ENCODE data around the gene CCDC6. TPM values are rescaled to one million over a fixed set of nuclear protein-coding genes. Genes with fewer than 3 reads are reported as not detected.

The CCDC6 gene
- total RNA-seq, 1 donor from 2014 or later, result 23.4 TPM

- no peak overlapping the region for H3K4me3 ChIP-seq (ENCODE audit: low read depth, low read length)
- no peak for DNase-seq (ENCODE audit: low read depth)
- TF ChIP-seq CTCF (conservative IDR thresholded peaks at IDR 0.05; ENCODE audit: low read depth, low read length), result no peak
These were observed 59.0 kb downstream of the CCDC6 start for GRCh38 chr10:59847326-59847725.

- DNase-seq (ENCODE audit: low read depth), result no peak
- TF ChIP-seq CTCF (conservative IDR thresholded peaks at IDR 0.05; ENCODE audit: low read depth, low read length), result no peak
- H3K4me3 ChIP-seq (ENCODE audit: low read depth, low read length), result no peak overlapping the region
These were observed 61.9 kb downstream of the CCDC6 start for GRCh38 chr10:59844436-59844835.

GRCh38 chr10:59843748-59844147, 62.6 kb downstream of the CCDC6 start:
- no peak overlapping the region for H3K4me3 ChIP-seq (ENCODE audit: low read depth, low read length)
- TF ChIP-seq CTCF (conservative IDR thresholded peaks at IDR 0.05; ENCODE audit: low read depth, low read length), result no peak
- DNase-seq (ENCODE audit: low read depth), result no peak

GRCh38 chr10:59839576-59839975, 66.8 kb downstream of the CCDC6 start:
- no peak for DNase-seq (ENCODE audit: low read depth)
- no peak for TF ChIP-seq CTCF (conservative IDR thresholded peaks at IDR 0.05; ENCODE audit: low read depth, low read length)

GRCh38 chr10:59838085-59838789, 68.1 kb downstream of the CCDC6 start:
- TF ChIP-seq CTCF (conservative IDR thresholded peaks at IDR 0.05; ENCODE audit: low read depth, low read length), result no peak
- no peak overlapping the region for H3K4me3 ChIP-seq (ENCODE audit: low read depth, low read length)
- DNase-seq (ENCODE audit: low read depth), result no peak

More at GRCh38 chr10:59839576-59839975, 66.8 kb downstream of the CCDC6 start:
- H3K4me3 ChIP-seq (ENCODE audit: low read depth, low read length), result no peak overlapping the region

GRCh38 chr10:59833810-59834209, 72.5 kb downstream of the CCDC6 start:
- DNase-seq (ENCODE audit: low read depth), result no peak
- no peak overlapping the region for H3K4me3 ChIP-seq (ENCODE audit: low read depth, low read length)
- TF ChIP-seq CTCF (conservative IDR thresholded peaks at IDR 0.05; ENCODE audit: low read depth, low read length), result no peak

- no peak for DNase-seq (ENCODE audit: low read depth)
- TF ChIP-seq CTCF (conservative IDR thresholded peaks at IDR 0.05; ENCODE audit: low read depth, low read length), result no peak
- H3K4me3 ChIP-seq (ENCODE audit: low read depth, low read length), result no peak overlapping the region
These were observed 73.8 kb downstream of the CCDC6 start for GRCh38 chr10:59832506-59832905.

Data from epithelial cell of proximal tubule (primary cell).